ENCODE data around the gene CD180. TPM values are rescaled to one million over a fixed set of nuclear protein-coding genes. Genes with fewer than 3 reads are reported as not detected.

CD180 gene
- total RNA-seq, 3 donors from 2014 or later = 0.98 to 4.6 (median 2.8) TPM

- no peaks in the 10 kb centered on the region for H3K27me3 ChIP-seq
- no peak for DNase-seq (ENCODE audit: low spot score in 2 of 2)
- TF ChIP-seq POLR2A (IDR thresholded peaks at IDR 0.05) (no peak), POLR2AphosphoS5 (IDR thresholded peaks at IDR 0.05) (no peak)
- TF ChIP-seq, protein P1, sequence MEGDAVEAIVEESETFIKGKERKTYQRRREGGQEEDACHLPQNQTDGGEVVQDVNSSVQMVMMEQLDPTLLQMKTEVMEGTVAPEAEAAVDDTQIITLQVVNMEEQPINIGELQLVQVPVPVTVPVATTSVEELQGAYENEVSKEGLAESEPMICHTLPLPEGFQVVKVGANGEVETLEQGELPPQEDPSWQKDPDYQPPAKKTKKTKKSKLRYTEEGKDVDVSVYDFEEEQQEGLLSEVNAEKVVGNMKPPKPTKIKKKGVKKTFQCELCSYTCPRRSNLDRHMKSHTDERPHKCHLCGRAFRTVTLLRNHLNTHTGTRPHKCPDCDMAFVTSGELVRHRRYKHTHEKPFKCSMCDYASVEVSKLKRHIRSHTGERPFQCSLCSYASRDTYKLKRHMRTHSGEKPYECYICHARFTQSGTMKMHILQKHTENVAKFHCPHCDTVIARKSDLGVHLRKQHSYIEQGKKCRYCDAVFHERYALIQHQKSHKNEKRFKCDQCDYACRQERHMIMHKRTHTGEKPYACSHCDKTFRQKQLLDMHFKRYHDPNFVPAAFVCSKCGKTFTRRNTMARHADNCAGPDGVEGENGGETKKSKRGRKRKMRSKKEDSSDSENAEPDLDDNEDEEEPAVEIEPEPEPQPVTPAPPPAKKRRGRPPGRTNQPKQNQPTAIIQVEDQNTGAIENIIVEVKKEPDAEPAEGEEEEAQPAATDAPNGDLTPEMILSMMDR (IDR thresholded peaks at IDR 0.05) = no peak
- peaks cover 0 to 7% of the 10 kb centered on the region in 2 donors for H3K4me1 ChIP-seq
- no peak overlapping the region for H3K4me3 ChIP-seq
- H3K27ac ChIP-seq = no peak overlapping the region
- no peaks in the 10 kb centered on the region for H3K9me3 ChIP-seq
- H3K36me3 ChIP-seq = no peaks in the 10 kb centered on the region
- intact Hi-C loops (cut with DNase I; ENCODE audit: low total_unique reads) = loop anchor here (2.0 to 10.0 kb wide), 2 partner anchors 59 to 1011 kb away; no protein-coding TSS in a partner anchor
Measured at GRCh38 chr5:67243349-67243748, 46.8 kb upstream of the CD180 start.

DNA sequence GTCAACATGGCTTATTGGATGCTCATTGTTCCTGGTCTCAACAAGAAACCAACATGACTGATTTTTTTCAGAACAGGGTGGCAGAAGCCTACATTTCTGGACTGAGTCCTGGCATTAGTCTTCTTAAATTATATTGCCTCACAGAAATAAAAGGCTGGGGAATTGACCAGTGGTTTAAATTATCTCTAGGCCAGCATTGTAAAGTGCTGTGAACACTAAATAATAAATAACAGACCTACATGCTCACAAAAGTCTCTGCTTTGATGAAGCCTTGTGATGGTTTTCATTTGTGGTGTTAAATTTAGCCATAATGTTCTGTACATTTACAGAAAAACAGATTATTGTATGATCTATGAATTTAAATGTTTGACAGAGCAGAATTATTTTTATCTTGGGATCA, 44.7 kb upstream of the CD180 start:
- Histone ChIP-seq H3K27me3 (no peaks in the 10 kb centered on the region), H3K9me3 (no peaks in the 10 kb centered on the region), H3K4me1 (peaks cover 0 to 5% of the 10 kb centered on the region in 2 donors), H3K36me3 (no peaks in the 10 kb centered on the region), H3K27ac (no peak overlapping the region), H3K4me3 (no peak overlapping the region)
- intact Hi-C loops (cut with DNase I; ENCODE audit: low total_unique reads) = loop anchor here (10.0 kb wide), 1 partner anchor 1013 kb away; no protein-coding TSS in a partner anchor
- no peak for TF ChIP-seq POLR2AphosphoS5 (IDR thresholded peaks at IDR 0.05)
- TF ChIP-seq, protein P1 (IDR thresholded peaks at IDR 0.05) = no peak
- TF ChIP-seq POLR2A (IDR thresholded peaks at IDR 0.05) = no peak
- no peak for DNase-seq (ENCODE audit: low spot score in 2 of 2)

GRCh38 chr5:67240846-67241245, 44.2 kb upstream of the CD180 start:
- no peak for DNase-seq (ENCODE audit: low spot score in 2 of 2)
- H3K4me1 ChIP-seq = peaks cover 0 to 4% of the 10 kb centered on the region in 2 donors
- intact Hi-C loops (cut with DNase I; ENCODE audit: low total_unique reads) = loop anchor here (10.0 kb wide), 1 partner anchor 1014 kb away; no protein-coding TSS in a partner anchor
- H3K27ac ChIP-seq = no peak overlapping the region
- H3K9me3 ChIP-seq = no peaks in the 10 kb centered on the region
- no peaks in the 10 kb centered on the region for H3K27me3 ChIP-seq
- H3K36me3 ChIP-seq = no peaks in the 10 kb centered on the region
- TF ChIP-seq POLR2A (IDR thresholded peaks at IDR 0.05) (no peak), POLR2AphosphoS5 (IDR thresholded peaks at IDR 0.05) (no peak)
- TF ChIP-seq, protein P1 (IDR thresholded peaks at IDR 0.05) = no peak
- no peak overlapping the region for H3K4me3 ChIP-seq

DNA sequence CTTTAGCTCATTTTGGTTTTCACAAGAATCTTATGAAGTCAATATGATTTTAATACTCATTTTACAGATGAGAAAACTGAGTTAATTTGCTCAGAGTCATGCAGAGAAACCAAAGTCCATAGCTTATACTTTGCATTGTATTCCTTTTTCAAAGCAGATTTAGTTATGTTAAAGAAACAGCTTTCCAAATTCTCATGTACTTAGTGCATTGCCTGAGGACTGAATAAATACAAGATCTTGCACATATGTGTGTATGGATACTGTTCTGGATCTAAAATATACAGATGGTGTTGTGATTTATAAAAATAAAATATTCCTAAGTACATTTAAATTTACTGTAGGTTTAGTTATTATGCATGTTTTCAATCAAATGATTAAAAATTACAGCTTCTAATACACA, 43.5 kb upstream of the CD180 start:
- no peak for DNase-seq (ENCODE audit: low spot score in 2 of 2)
- Histone ChIP-seq H3K9me3 (no peaks in the 10 kb centered on the region), H3K27ac (no peak overlapping the region), H3K36me3 (no peaks in the 10 kb centered on the region), H3K4me1 (peaks cover 0 to 4% of the 10 kb centered on the region in 2 donors), H3K4me3 (no peak overlapping the region), H3K27me3 (no peaks in the 10 kb centered on the region)
- TF ChIP-seq, protein P1 (IDR thresholded peaks at IDR 0.05) = no peak
- TF ChIP-seq POLR2AphosphoS5 (IDR thresholded peaks at IDR 0.05) (no peak), POLR2A (IDR thresholded peaks at IDR 0.05) (no peak)
- intact Hi-C loops (cut with DNase I; ENCODE audit: low total_unique reads) = loop anchor here (10.0 kb wide), 1 partner anchor 1015 kb away; no protein-coding TSS in a partner anchor

- Histone ChIP-seq H3K4me1 (peaks cover 4 to 9% of the 10 kb centered on the region in 2 donors), H3K27ac (peak overlapping the region; percentile 26 to 90), H3K4me3 (no peak overlapping the region), H3K27me3 (no peaks in the 10 kb centered on the region), H3K9me3 (no peaks in the 10 kb centered on the region), H3K36me3 (no peaks in the 10 kb centered on the region)
- TF ChIP-seq, protein P1 (IDR thresholded peaks at IDR 0.05) = no peak
- TF ChIP-seq POLR2A (IDR thresholded peaks at IDR 0.05) = no peak
- peak in 1 of 3 donors; percentile 32 for TF ChIP-seq POLR2AphosphoS5 (IDR thresholded peaks at IDR 0.05)
- DNase-seq (ENCODE audit: low spot score in 2 of 2) = no peak
- intact Hi-C loops (cut with DNase I; ENCODE audit: low total_unique reads) = no loop called here
Measured at GRCh38 chr5:67238191-67238590, 41.6 kb upstream of the CD180 start.

Measured in breast epithelium (tissue), 4 donors.